Glomerular endothelial cell (primary cell): Measurements from ENCODE around the gene OR5K2. TPM values are rescaled to one million over a fixed set of nuclear protein-coding genes. Genes with fewer than 3 reads are reported as not detected.
A peak's percentile ranks its signal among the peaks of the same experiment; 100 is the strongest.

Source experiments
- DNase-seq: peaks from one replicate; pipeline ENCODE4 v3.0.0-alpha.2; 2011; ENCODE audit warnings: low read depth, low spot score; ENCODE audit errors: extremely low read depth
- total RNA-seq: library from RNA; depleted of rRNA; stranded (reverse); fragments of >200 nt; gene quantifications from 2 replicates; pipeline ENCODE4 v1.2.3, GENCODE V29; 2015

OR5K2 gene
- total RNA-seq, 1 donor from 2014 or later: not detected

DNA sequence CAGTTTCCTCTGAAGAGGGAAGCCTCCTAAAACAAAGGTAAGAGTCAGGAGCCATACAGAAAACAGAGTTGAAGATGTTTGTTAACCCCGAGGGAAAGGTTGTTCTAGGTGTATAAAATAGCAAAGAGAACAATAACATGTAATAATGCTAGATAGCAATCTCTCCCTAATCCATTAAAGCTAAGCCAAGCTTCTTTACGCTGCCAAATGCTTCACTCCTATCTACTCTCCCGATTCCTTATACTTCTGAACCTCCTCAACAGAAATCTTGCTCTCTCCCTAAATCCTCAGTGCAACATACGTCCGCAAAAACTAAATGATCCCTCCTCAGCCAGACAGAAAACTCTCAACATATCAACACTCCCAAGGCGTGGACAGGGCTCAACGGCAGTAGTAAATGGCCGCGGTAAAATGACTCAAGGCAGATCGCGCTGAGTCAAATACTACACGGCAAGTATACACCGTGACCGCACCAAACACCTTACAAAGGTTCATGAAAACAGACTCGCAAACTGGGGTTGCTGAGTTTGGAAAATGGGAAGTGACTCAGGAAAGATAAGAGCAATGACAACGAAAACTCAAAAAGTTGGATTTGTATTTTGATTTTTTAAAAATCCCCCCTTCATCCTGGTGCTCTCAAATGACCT is 24.5 kb downstream of the OR5K2 start:
- peak; percentile 29 for DNase-seq

GRCh38 chr3:98522544-98523281 is 25.2 kb downstream of the OR5K2 start, which contains the start of gene CLDND1:
Gene CLDND1 (minus strand): TSS chr3:98522902. CDS start chr3:98521424, 1,478 bp downstream.
- peak; percentile 68 for DNase-seq

DNA sequence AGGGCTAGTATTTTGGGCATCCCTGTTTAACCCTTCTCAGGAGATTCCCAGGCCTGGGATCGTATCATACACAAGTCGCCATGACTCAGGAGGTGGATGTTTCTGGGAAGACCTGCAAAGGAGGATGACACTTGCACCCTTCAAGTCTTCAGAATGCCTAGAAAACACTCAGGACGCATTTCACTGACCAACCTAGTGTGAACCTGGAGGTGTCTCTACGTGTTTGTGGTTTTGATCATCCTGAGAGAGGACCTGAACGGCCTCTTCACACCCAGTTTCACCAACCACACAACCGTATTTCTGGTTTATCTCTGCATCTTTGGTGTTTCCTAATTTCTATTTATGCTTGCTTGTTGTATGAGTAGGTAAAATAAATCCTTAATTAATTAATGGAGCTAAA is 28.0 kb downstream of the OR5K2 start:
- no peak for DNase-seq

DNA sequence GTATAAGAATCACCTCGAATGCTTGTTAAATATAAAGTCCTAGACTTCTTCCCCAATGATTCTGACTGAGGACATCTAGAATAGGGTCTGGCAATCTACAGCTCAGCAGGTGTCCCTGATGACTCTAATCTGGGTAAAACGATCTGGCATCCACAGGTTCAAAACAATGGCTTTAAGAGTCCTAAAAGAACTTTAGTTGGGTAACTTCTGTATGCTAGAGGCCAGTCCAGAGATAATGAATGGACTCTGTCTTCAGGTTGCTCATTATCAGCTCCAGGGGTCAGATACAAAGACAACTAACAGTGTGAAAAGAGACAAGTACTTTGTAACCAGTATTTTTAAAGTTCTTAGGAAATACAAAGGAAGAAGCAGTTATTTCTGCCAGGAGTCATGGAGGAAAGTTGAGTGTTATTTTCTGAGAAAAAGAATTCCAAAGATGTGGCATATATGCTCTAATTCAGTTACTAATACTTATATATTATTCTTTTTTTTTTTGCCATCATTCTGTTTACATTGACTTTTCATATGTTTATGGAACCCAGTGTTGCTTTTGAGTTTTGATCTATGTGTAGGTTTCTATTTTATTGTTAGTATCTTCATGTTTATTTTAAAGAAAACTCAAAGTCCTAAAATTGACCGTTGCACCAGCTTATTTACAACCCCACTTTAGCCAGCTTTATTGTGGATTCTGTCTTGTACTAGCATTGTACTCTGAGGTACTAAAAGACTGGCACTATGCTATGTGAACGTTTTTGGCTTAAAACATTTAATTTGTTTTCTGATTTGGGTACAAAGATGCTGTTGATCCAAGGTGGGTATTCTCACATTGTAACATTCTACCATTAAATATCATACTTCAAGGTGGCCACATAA is 31.2 kb downstream of the OR5K2 start:
- DNase-seq: no peak

- DNase-seq: no peak
Measured at GRCh38 chr3:98529856-98530459, 32.5 kb downstream of the OR5K2 start.

GRCh38 chr3:98530676-98531075 is 33.2 kb downstream of the OR5K2 start:
- no peak for DNase-seq

GRCh38 chr3:98531622-98532274 is 34.3 kb downstream of the OR5K2 start, which contains the start of gene GPR15:
Gene GPR15 (plus strand): TSS chr3:98531978. CDS start chr3:98532034, 56 bp downstream.
- no peak for DNase-seq

DNA sequence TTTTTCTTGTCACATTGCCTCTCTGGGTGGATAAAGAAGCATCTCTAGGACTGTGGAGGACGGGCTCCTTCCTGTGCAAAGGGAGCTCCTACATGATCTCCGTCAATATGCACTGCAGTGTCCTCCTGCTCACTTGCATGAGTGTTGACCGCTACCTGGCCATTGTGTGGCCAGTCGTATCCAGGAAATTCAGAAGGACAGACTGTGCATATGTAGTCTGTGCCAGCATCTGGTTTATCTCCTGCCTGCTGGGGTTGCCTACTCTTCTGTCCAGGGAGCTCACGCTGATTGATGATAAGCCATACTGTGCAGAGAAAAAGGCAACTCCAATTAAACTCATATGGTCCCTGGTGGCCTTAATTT is 34.8 kb downstream of the OR5K2 start:
- DNase-seq: no peak

DNA sequence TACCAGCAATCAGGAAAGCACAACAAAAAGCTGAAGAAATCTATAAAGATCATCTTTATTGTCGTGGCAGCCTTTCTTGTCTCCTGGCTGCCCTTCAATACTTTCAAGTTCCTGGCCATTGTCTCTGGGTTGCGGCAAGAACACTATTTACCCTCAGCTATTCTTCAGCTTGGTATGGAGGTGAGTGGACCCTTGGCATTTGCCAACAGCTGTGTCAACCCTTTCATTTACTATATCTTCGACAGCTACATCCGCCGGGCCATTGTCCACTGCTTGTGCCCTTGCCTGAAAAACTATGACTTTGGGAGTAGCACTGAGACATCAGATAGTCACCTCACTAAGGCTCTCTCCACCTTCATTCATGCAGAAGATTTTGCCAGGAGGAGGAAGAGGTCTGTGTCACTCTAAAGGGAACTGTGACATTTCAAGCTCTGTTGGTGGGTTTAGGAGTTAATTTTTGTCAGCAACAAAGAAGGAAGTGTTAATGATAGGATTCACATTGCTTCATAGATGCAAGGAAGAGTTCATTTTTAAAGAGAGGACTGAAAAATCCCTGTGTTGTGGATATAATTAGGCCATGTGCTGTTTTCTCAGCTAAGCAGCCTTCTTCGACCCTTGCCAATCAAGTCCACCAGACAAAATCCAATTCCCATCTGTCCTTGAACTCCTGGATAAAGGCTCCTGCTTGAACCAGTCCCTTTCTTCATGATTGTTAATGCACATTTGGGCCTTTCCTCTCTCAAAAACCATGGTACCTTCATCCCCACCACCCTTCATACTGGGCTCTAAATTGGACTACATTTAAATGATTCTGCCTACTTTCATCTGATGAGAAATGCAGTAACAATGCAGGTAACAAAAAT is 35.5 kb downstream of the OR5K2 start:
- no peak for DNase-seq

- DNase-seq: no peak
Measured at GRCh38 chr3:98534168-98534567, 36.7 kb downstream of the OR5K2 start.

GRCh38 chr3:98534734-98535133 is 37.3 kb downstream of the OR5K2 start:
- no peak for DNase-seq

GRCh38 chr3:98536456-98537017 is 39.1 kb downstream of the OR5K2 start:
- no peak for DNase-seq

DNA sequence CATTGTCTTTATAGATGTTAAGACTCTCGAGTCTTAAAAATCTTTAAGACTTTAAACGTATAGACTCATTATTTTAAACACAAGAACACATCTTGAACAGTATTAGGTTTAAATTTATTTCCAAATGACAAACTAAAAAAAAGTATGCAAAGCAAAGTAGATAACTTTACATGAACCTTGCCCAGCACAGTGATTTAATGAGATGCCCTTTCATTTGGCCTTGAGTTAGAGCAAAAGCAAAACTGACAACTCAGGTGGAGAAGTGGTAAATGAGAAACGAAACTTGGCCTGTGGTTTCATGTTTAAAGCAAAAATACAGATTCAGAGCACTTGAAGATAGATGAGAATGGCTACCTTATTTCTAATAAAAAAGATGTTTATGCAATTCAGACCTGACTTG is 42.9 kb downstream of the OR5K2 start:
- no peak for DNase-seq

GRCh38 chr3:98541695-98542094 is 44.2 kb downstream of the OR5K2 start:
- no peak for DNase-seq

GRCh38 chr3:98542623-98543022 is 45.1 kb downstream of the OR5K2 start:
- no peak for DNase-seq

DNA sequence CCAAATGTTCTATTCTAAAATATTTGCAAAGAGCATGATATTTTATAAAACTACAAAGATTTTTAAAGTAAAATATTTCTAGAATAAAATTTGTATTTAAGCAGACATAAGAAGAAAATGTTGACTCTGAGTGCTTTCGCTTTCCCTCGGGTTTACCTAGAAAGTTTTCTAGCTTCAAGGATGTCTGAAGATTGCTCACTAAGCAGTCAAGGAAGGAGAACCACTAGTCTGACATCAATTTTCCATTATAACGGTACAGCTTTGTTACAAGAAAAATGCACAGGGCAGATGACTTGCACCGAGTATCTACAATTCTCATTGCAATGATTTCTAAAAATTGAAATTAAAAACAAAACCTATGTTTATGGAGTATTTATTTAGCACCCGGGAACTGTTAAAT is 48.5 kb downstream of the OR5K2 start:
- no peak for DNase-seq
